Measurements from ENCODE around the gene LAX1. TPM values are rescaled to one million over a fixed set of nuclear protein-coding genes. Genes with fewer than 3 reads are reported as not detected.
"Not testable (repeated sequence)": the region's sequence is repeated elsewhere in the genome, so short reads cannot be mapped to it uniquely, and the experiment has no call there.

The LAX1 gene
- total RNA-seq, 1 donor from 2014 or later, result 0.07 TPM

- no peak overlapping the region for H3K4me3 Mint-ChIP-seq (ENCODE audit: unreplicated experiment)
- H3K9me3 Mint-ChIP-seq (ENCODE audit: low read depth), result no peaks in the 10 kb centered on the region
- no peak for DNase-seq (ENCODE audit: low spot score)
- no peak for TF ChIP-seq CTCF (IDR thresholded peaks at IDR 0.05)
- no peak overlapping the region for H3K27ac Mint-ChIP-seq (ENCODE audit: unreplicated experiment)
- H3K27me3 Mint-ChIP-seq (ENCODE audit: low read depth), result no peaks in the 10 kb centered on the region
- no peaks in the 10 kb centered on the region for H3K4me1 Mint-ChIP-seq (ENCODE audit: low read depth)
- H3K36me3 Mint-ChIP-seq (ENCODE audit: low read depth), result no peaks in the 10 kb centered on the region
These were observed 17.0 kb downstream of the LAX1 start for GRCh38 chr1:203781962-203782361.

GRCh38 chr1:203789966-203790365, 25.0 kb downstream of the LAX1 start:
- H3K27me3 Mint-ChIP-seq (ENCODE audit: low read depth), result no peaks in the 10 kb centered on the region
- H3K36me3 Mint-ChIP-seq (ENCODE audit: low read depth), result no peaks in the 10 kb centered on the region
- no peak overlapping the region for H3K27ac Mint-ChIP-seq (ENCODE audit: unreplicated experiment)
- peaks cover 3% of the 10 kb centered on the region for H3K4me1 Mint-ChIP-seq (ENCODE audit: low read depth)
- H3K4me3 Mint-ChIP-seq (ENCODE audit: unreplicated experiment), result no peak overlapping the region
- no peak for TF ChIP-seq CTCF (IDR thresholded peaks at IDR 0.05)
- DNase-seq (ENCODE audit: low spot score), result no peak
- no peaks in the 10 kb centered on the region for H3K9me3 Mint-ChIP-seq (ENCODE audit: low read depth)

GRCh38 chr1:203791498-203791897, 26.5 kb downstream of the LAX1 start:
- TF ChIP-seq CTCF (IDR thresholded peaks at IDR 0.05), result no peak
- Mint-ChIP-seq H3K27me3 (ENCODE audit: low read depth) (no peaks in the 10 kb centered on the region), H3K4me1 (ENCODE audit: low read depth) (peaks cover 8% of the 10 kb centered on the region), H3K4me3 (ENCODE audit: unreplicated experiment) (no peak overlapping the region), H3K9me3 (ENCODE audit: low read depth) (no peaks in the 10 kb centered on the region), H3K36me3 (ENCODE audit: low read depth) (peaks cover 2% of the 10 kb centered on the region), H3K27ac (ENCODE audit: unreplicated experiment) (no peak overlapping the region)
- no peak for DNase-seq (ENCODE audit: low spot score)

GRCh38 chr1:203792486-203792885, 27.5 kb downstream of the LAX1 start:
- TF ChIP-seq CTCF (IDR thresholded peaks at IDR 0.05), result no peak
- H3K27ac Mint-ChIP-seq (ENCODE audit: unreplicated experiment), result no peak overlapping the region
- H3K36me3 Mint-ChIP-seq (ENCODE audit: low read depth), result peaks cover 4% of the 10 kb centered on the region
- DNase-seq (ENCODE audit: low spot score), result no peak
- H3K27me3 Mint-ChIP-seq (ENCODE audit: low read depth), result no peaks in the 10 kb centered on the region
- H3K4me3 Mint-ChIP-seq (ENCODE audit: unreplicated experiment), result no peak overlapping the region
- peaks cover 16% of the 10 kb centered on the region for H3K4me1 Mint-ChIP-seq (ENCODE audit: low read depth)
- peaks cover 2% of the 10 kb centered on the region for H3K9me3 Mint-ChIP-seq (ENCODE audit: low read depth)

GRCh38 chr1:203793561-203793960, 28.6 kb downstream of the LAX1 start:
- H3K27ac Mint-ChIP-seq (ENCODE audit: unreplicated experiment); H3K4me3 Mint-ChIP-seq (ENCODE audit: unreplicated experiment); H3K9me3 Mint-ChIP-seq (ENCODE audit: low read depth); H3K27me3 Mint-ChIP-seq (ENCODE audit: low read depth); DNase-seq (ENCODE audit: low spot score): not testable (repeated sequence)
- Mint-ChIP-seq H3K36me3 (ENCODE audit: low read depth) (peaks cover 15% of the 10 kb centered on the region), H3K4me1 (ENCODE audit: low read depth) (peaks cover 27% of the 10 kb centered on the region)

- H3K4me1 Mint-ChIP-seq (ENCODE audit: low read depth), result peaks cover 40% of the 10 kb centered on the region
- DNase-seq (ENCODE audit: low spot score), result no peak
- H3K27ac Mint-ChIP-seq (ENCODE audit: unreplicated experiment), result peak overlapping the region; percentile 99
- H3K9me3 Mint-ChIP-seq (ENCODE audit: low read depth), result peaks cover 3% of the 10 kb centered on the region
- H3K27me3 Mint-ChIP-seq (ENCODE audit: low read depth), result no peaks in the 10 kb centered on the region
- no peak for TF ChIP-seq CTCF (IDR thresholded peaks at IDR 0.05)
- H3K36me3 Mint-ChIP-seq (ENCODE audit: low read depth), result peaks cover 16% of the 10 kb centered on the region
- H3K4me3 Mint-ChIP-seq (ENCODE audit: unreplicated experiment), result peak overlapping the region; percentile 99
These were observed 29.9 kb downstream of the LAX1 start for GRCh38 chr1:203794764-203795440.

All from chondrocyte (in vitro differentiated cells).